Testis (tissue), 3 donors: Measurements from ENCODE around the gene NFIX. TPM values are rescaled to one million over a fixed set of nuclear protein-coding genes. Genes with fewer than 3 reads are reported as not detected.
A peak's percentile ranks its signal among the peaks of the same experiment; 100 is the strongest.

Source experiments
- DNase-seq: peaks from one replicate; pipeline ENCODE4 v3.0.0-alpha.2; 2019
- H3K27ac ChIP-seq, 2 donors: fragments of 200-600 bp; sonication (generic); one replicate each; pipeline ENCODE4 v1.5.1; 2019
- H3K27me3 ChIP-seq: fragments of 200-600 bp; sonication (generic); one replicate; pipeline ENCODE4 v1.5.1; 2019
- H3K36me3 ChIP-seq: fragments of 200-600 bp; sonication (generic); one replicate; pipeline ENCODE4 v1.5.1; 2017; ENCODE audit warnings: low read depth; ENCODE audit errors: missing control alignments
- H3K4me1 ChIP-seq: fragments of 200-600 bp; sonication (generic); one replicate; pipeline ENCODE4 v1.5.1; 2019
- H3K4me3 ChIP-seq, 2 donors: fragments of 200-600 bp; sonication (generic); one replicate each; pipeline ENCODE4 v1.5.1; 2017 to 2019
- H3K9me3 ChIP-seq: fragments of 200-600 bp; sonication (generic); one replicate; pipeline ENCODE4 v1.5.1; 2017
- CTCF ChIP-seq, 3 experiments: fragments of 450-650 bp in 2 of 3; fragments of 200-600 bp in 1 of 3; sonication (generic) in 1 of 3; IDR thresholded peaks; one replicate each; pipeline ENCODE4 v1.5.1; 2016 to 2019; ENCODE audit warnings: antibody characterized with exemption in 3 of 3, mild to moderate bottlenecking in 2 of 3, moderate library complexity in 1 of 3
- POLR2A ChIP-seq: fragments of 450-650 bp; IDR thresholded peaks from one replicate; pipeline ENCODE4 v1.6.1; 2017; ENCODE audit warnings: antibody characterized with exemption, mild to moderate bottlenecking, moderate library complexity
- WGBS, 2 donors: methylation state at CpG; one replicate each; pipeline ENCODE4 v1.1.5; 2018; 5-methylcytosine and 5-hydroxymethylcytosine counted together
- intact Hi-C: fragments of 100-400 bp; cut with DNase I; formaldehyde crosslinking; loops from one replicate; pipeline ENCODE4 v1.15.1; 2023; ENCODE audit warnings: low total_unique reads
- polyA plus RNA-seq: library from polyadenylated mRNA; stranded (reverse); fragments of 350-450 nt; fragmentation: Illumina TruSeq; extraction: RNeasy Lipid Tissue Mini Kit (QIAGEN cat#74804); gene quantifications from one replicate; pipeline ENCODE4 v1.2.3, GENCODE V29; 2014; ENCODE audit warnings: low read depth, low replicate concordance; ENCODE audit not compliant: insufficient read depth
- total RNA-seq, 2 donors: library from RNA; depleted of rRNA; stranded (reverse); fragments of >200 nt; gene quantifications; one replicate each; pipeline ENCODE4 v1.2.3, GENCODE V29; 2016

The NFIX gene
- total and polyA plus RNA-seq, 3 donors from 2014 or later = 47.4 to 62.4 (median 51.7) TPM

GRCh38 chr19:12996406-12997094 lies 1.3 kb downstream of the NFIX start:
- intact Hi-C loops = no loop called here
- peak overlapping the region; percentile 86 to 87 for H3K27ac ChIP-seq
- H3K36me3 ChIP-seq = no peaks in the 10 kb centered on the region
- TF ChIP-seq CTCF (IDR thresholded peaks at IDR 0.05) = no peak
- TF ChIP-seq POLR2A = no peak
- no peaks in the 10 kb centered on the region for H3K9me3 ChIP-seq
- WGBS, 2 donors = 0 to 1% methylated on average over 14 to 51 of the region's 52 CpGs
- DNase-seq = no peak
- H3K4me3 ChIP-seq = peak overlapping the region; percentile 59 to 72
- H3K4me1 ChIP-seq = peaks cover 20% of the 10 kb centered on the region
- no peaks in the 10 kb centered on the region for H3K27me3 ChIP-seq

- DNase-seq = no peak
- H3K27me3 ChIP-seq = no peaks in the 10 kb centered on the region
- TF ChIP-seq POLR2A (no peak), CTCF (IDR thresholded peaks at IDR 0.05) (no peak)
- peak overlapping the region in 1 of 2 donors; percentile 72 for H3K4me3 ChIP-seq
- intact Hi-C loops = no loop called here
- H3K4me1 ChIP-seq = peaks cover 26% of the 10 kb centered on the region
- no peaks in the 10 kb centered on the region for H3K36me3 ChIP-seq
- no peaks in the 10 kb centered on the region for H3K9me3 ChIP-seq
- 77% methylated on average over 10 to 24 of the region's 25 CpGs for WGBS, 2 donors
- H3K27ac ChIP-seq = peak overlapping the region; percentile 86 to 87
These were observed 2.1 kb downstream of the NFIX start for GRCh38 chr19:12997179-12997966.

- Histone ChIP-seq H3K36me3 (no peaks in the 10 kb centered on the region), H3K27ac (peak overlapping the region; percentile 34 to 64), H3K4me3 (no peak overlapping the region), H3K27me3 (no peaks in the 10 kb centered on the region), H3K4me1 (peaks cover 32% of the 10 kb centered on the region), H3K9me3 (no peaks in the 10 kb centered on the region)
- intact Hi-C loops = no loop called here
- no peak for DNase-seq
- WGBS, 2 donors = 76 to 80% methylated on average over 32 of the region's 32 CpGs
- TF ChIP-seq POLR2A (no peak), CTCF (IDR thresholded peaks at IDR 0.05) (no peak)
These were observed 3.0 kb downstream of the NFIX start for GRCh38 chr19:12997967-12998940.

GRCh38 chr19:13001166-13001501 lies 5.9 kb downstream of the NFIX start:
- WGBS, 2 donors = 77 to 79% methylated on average over 11 to 19 of the region's 19 CpGs
- Histone ChIP-seq H3K27ac (peak overlapping the region; percentile 72 to 86), H3K4me3 (no peak overlapping the region), H3K27me3 (no peaks in the 10 kb centered on the region), H3K36me3 (no peaks in the 10 kb centered on the region), H3K4me1 (peaks cover 33% of the 10 kb centered on the region), H3K9me3 (no peaks in the 10 kb centered on the region)
- intact Hi-C loops = no loop called here
- no peak for DNase-seq
- TF ChIP-seq CTCF (IDR thresholded peaks at IDR 0.05) (no peak), POLR2A (no peak)
